DMS53 (cell line): Measurements from ENCODE around the gene KLC3.
"Not testable (repeated sequence)": the region's sequence is repeated elsewhere in the genome, so short reads cannot be mapped to it uniquely, and the experiment has no call there.

ENCODE experiments used
- DNase-seq: peaks from one replicate; lab custom pipeline; 2025; lab: John Stamatoyannopoulos, UW

Gene KLC3

GRCh38 chr19:45340232-45340898 lies at the start of gene KLC3:
KLC3 (plus strand) TSS chr19:45340750; CDS start chr19:45345542, 4,792 bp downstream.
- DNase-seq = peak; percentile 68

GRCh38 chr19:45291834-45292233 lies 48.7 kb upstream of the KLC3 start:
- DNase-seq = no peak

GRCh38 chr19:45293682-45294081 lies 46.9 kb upstream of the KLC3 start:
- DNase-seq = no peak

- DNase-seq = peak; percentile 13
Measured at GRCh38 chr19:45294291-45295029, 46.1 kb upstream of the KLC3 start.

GRCh38 chr19:45295873-45296272 lies 44.7 kb upstream of the KLC3 start:
- DNase-seq = no peak

- no peak for DNase-seq
Measured at GRCh38 chr19:45296355-45296754, 44.2 kb upstream of the KLC3 start.

GRCh38 chr19:45297674-45298073 lies 42.9 kb upstream of the KLC3 start:
- DNase-seq = no peak

- DNase-seq = no peak
Measured at GRCh38 chr19:45298264-45298663, 42.3 kb upstream of the KLC3 start.

GRCh38 chr19:45299719-45300118 lies 40.8 kb upstream of the KLC3 start:
- no peak for DNase-seq

GRCh38 chr19:45302416-45302815 lies 38.1 kb upstream of the KLC3 start:
- DNase-seq = no peak

- no peak for DNase-seq
Measured at GRCh38 chr19:45303269-45304060, 37.1 kb upstream of the KLC3 start.

- DNase-seq = no peak
Measured at GRCh38 chr19:45304141-45304926, 36.2 kb upstream of the KLC3 start.

GRCh38 chr19:45305007-45305406 lies 35.5 kb upstream of the KLC3 start:
- DNase-seq = no peak

- DNase-seq = no peak
Measured at GRCh38 chr19:45305421-45305820, 35.1 kb upstream of the KLC3 start.

- no peak for DNase-seq
Measured at GRCh38 chr19:45306040-45306439, 34.5 kb upstream of the KLC3 start.

- peak; percentile 53 for DNase-seq
Measured at GRCh38 chr19:45306518-45307027, 34.0 kb upstream of the KLC3 start.

GRCh38 chr19:45307361-45307760 lies 33.2 kb upstream of the KLC3 start:
- no peak for DNase-seq

- DNase-seq = not testable (repeated sequence)
Measured at GRCh38 chr19:45309322-45309721, 31.2 kb upstream of the KLC3 start.

GRCh38 chr19:45311621-45312020 lies 28.9 kb upstream of the KLC3 start:
- DNase-seq = peak; percentile 28

GRCh38 chr19:45312285-45312684 lies 28.3 kb upstream of the KLC3 start:
- not testable (repeated sequence) for DNase-seq

- DNase-seq = no peak
Measured at GRCh38 chr19:45314708-45315245, 25.8 kb upstream of the KLC3 start.
